K562 (cell line): ENCODE data around the gene SORCS2. TPM values are rescaled to one million over a fixed set of nuclear protein-coding genes. Genes with fewer than 3 reads are reported as not detected.

ENCODE experiments used
- ATAC-seq: fragments of 200-7000 bp; cut with Tn5 transposase; 3 replicates; pipeline ENCODE4 v1.9.1; 2020; ENCODE audit warnings: moderate library complexity
- BruUV-seq: library from RNA; stranded (reverse); fragments of 400-500 nt; replicated peaks from 2 replicates; lab custom pipeline; 2021; lab: Mats Ljungman, UMichigan
- CTCF ChIA-PET: fragments of 300-600 bp; formaldehyde crosslinking; extraction: SDS; loops from one replicate; lab custom pipeline; 2021; ENCODE audit warnings: low intra/inter-chr PET ratio; lab: Yijun Ruan, JAX
- POLR2A ChIA-PET: fragments of 300-600, 350-650 bp; sonication (Branson Sonifier 250); formaldehyde crosslinking; extraction: SDS; loops from one replicate; lab custom pipeline; 2021; ENCODE audit warnings: antibody characterized with exemption, inconsistent platforms; lab: Yijun Ruan, JAX
- DNase-seq, 4 experiments: peaks; one replicate each; pipeline versions ENCODE4 v3.0.0 to v3.0.0-alpha.2; 2011 to 2018; ENCODE audit warnings: low spot score in 3 of 4, mixed read lengths in 3 of 4; ENCODE audit errors: extremely low read depth in 1 of 4
- FAIRE-seq: peaks from 2 replicates; lab custom pipeline; 2011; peaks lifted over from hg19 to GRCh38; lab: Jason Lieb, UNC
- H2AFZ ChIP-seq: 2 replicates; pipeline ENCODE4 v1.6.0; 2011; ENCODE audit warnings: low read depth, low read length, control low read depth, inconsistent platforms
- H3K27ac ChIP-seq: fragments of 200-600 bp; 3 replicates; pipeline ENCODE4 v1.8.0; 2011; ENCODE audit warnings: low read depth, mild to moderate bottlenecking, control low read depth, inconsistent platforms, low read length, moderate library complexity, mixed read lengths; ENCODE audit errors: extremely low read depth
- H3K27me3 ChIP-seq, 2 experiments: fragments of 300-600 bp in 1 of 2; 2 replicates in 1 of 2; 3 replicates in 1 of 2; pipeline versions ENCODE4 v1.6.0 to v1.8.0; 2011; ENCODE audit warnings: inconsistent platforms in 2 of 2, low read length in 2 of 2, mild to moderate bottlenecking in 1 of 2, mixed read lengths in 1 of 2, moderate library complexity in 1 of 2; ENCODE audit not compliant: control insufficient read depth in 2 of 2, insufficient read depth in 2 of 2
- H3K36me3 ChIP-seq: fragments of 300-600 bp; 3 replicates; pipeline ENCODE4 v1.8.0; 2011; ENCODE audit warnings: mild to moderate bottlenecking, low read length, inconsistent platforms; ENCODE audit not compliant: control insufficient read depth, insufficient read depth
- H3K4me1 ChIP-seq, 2 experiments: fragments of 200-600 bp in 1 of 2; replicated peaks in 1 of 2; 2 replicates in 1 of 2; 3 replicates in 1 of 2; pipeline versions ENCODE4 v1.5.1 to v1.8.0; 2011; ENCODE audit warnings: inconsistent platforms in 2 of 2, low read length in 2 of 2, mild to moderate bottlenecking in 1 of 2, mixed read lengths in 1 of 2, moderate library complexity in 1 of 2; ENCODE audit not compliant: control insufficient read depth in 2 of 2, insufficient read depth in 2 of 2
- H3K4me2 ChIP-seq: 2 replicates; pipeline ENCODE4 v1.6.1; 2011; ENCODE audit warnings: low read length, control low read depth, inconsistent platforms, mixed read lengths; ENCODE audit not compliant: insufficient read depth
- H3K4me3 ChIP-seq: fragments of 200-600 bp; sonication (generic), shearing (Covaris generic); 2 replicates; pipeline ENCODE4 v1.5.1; 2016; ENCODE audit warnings: control low read depth, inconsistent platforms
- H3K79me2 ChIP-seq: fragments of 200-600 bp; 3 replicates; pipeline ENCODE4 v1.8.0; 2011; ENCODE audit warnings: low read length, inconsistent platforms; ENCODE audit not compliant: control insufficient read depth, insufficient read depth
- H3K9ac ChIP-seq, 2 experiments: 2 replicates each; pipeline versions ENCODE4 v1.6.0 to v1.6.1; 2011; ENCODE audit warnings: low read depth in 2 of 2, low read length in 2 of 2, control low read depth in 1 of 2, inconsistent platforms in 1 of 2, mild to moderate bottlenecking in 1 of 2, mixed read lengths in 1 of 2; ENCODE audit not compliant: insufficient read depth in 1 of 2
- H3K9me1 ChIP-seq: one replicate; pipeline ENCODE4 v1.6.0; 2011; ENCODE audit warnings: inconsistent platforms, mild to moderate bottlenecking, low read length, moderate library complexity; ENCODE audit not compliant: control insufficient read depth, insufficient read depth
- H3K9me3 ChIP-seq: replicated peaks from 2 replicates; pipeline ENCODE4 v1.5.1; 2011; ENCODE audit warnings: low read depth, low read length, inconsistent platforms; ENCODE audit not compliant: control insufficient read depth, insufficient read depth
- H4K20me1 ChIP-seq: replicated peaks from 2 replicates; pipeline ENCODE4 v1.6.1; 2011; ENCODE audit warnings: low read length, inconsistent platforms, mixed read lengths; ENCODE audit not compliant: control insufficient read depth, insufficient read depth
- E2F5 ChIP-seq: sonication (generic); formaldehyde crosslinking; IDR thresholded peaks from 2 replicates; pipeline ENCODE4 v1.8.0; 2022; ENCODE audit warnings: mild to moderate bottlenecking, missing genetic modification reagents
- EHMT2 ChIP-seq: fragments of 450-650 bp; IDR thresholded peaks from 2 replicates; pipeline ENCODE4 v1.6.1; 2018; ENCODE audit warnings: antibody characterized with exemption
- ELF4 ChIP-seq: fragments of 450-650 bp; formaldehyde crosslinking; IDR thresholded peaks from 2 replicates; pipeline ENCODE4 v1.4.0; 2022; ENCODE audit warnings: missing genetic modification characterization
- GTF3C2 ChIP-seq: IDR thresholded peaks from 3 replicates; pipeline ENCODE4 v1.6.1; 2011; ENCODE audit warnings: borderline replicate concordance, mild to moderate bottlenecking, moderate library complexity; ENCODE audit not compliant: insufficient read length; ENCODE audit errors: extremely low read depth
- KLF10 ChIP-seq: fragments of 250-450 bp; sonication (Bioruptor Pico); IDR thresholded peaks from 2 replicates; pipeline ENCODE4 v1.6.1; 2021; ENCODE audit warnings: matching md5 sums
- MTA2 ChIP-seq: fragments of 450-650 bp; IDR thresholded peaks from 2 replicates; pipeline ENCODE4 v1.6.1; 2016; ENCODE audit warnings: low read depth
- SREBF1 ChIP-seq: fragments of 150-350 bp; IDR thresholded peaks from 2 replicates; pipeline ENCODE4 v1.6.1; 2014; ENCODE audit warnings: antibody characterized with exemption, low read depth, low read length, borderline replicate concordance
- THAP7 ChIP-seq: fragments of 250-450 bp; sonication (Bioruptor Pico); IDR thresholded peaks from 2 replicates; pipeline ENCODE4 v1.5.0; 2021
- ZBTB12 ChIP-seq: fragments of 250-450 bp; sonication (Bioruptor Pico); IDR thresholded peaks from 2 replicates; pipeline ENCODE4 v1.4.0; 2020
- ZNF121 ChIP-seq: sonication (generic); formaldehyde crosslinking; conservative IDR thresholded peaks from 2 replicates; pipeline ENCODE4 v1.8.0; 2022; ENCODE audit warnings: missing genetic modification reagents
- ZNF324 ChIP-seq: fragments of 250-450 bp; sonication (Bioruptor Pico); IDR thresholded peaks from 2 replicates; pipeline ENCODE4 v1.4.0; 2020; ENCODE audit warnings: mild to moderate bottlenecking
- ZNF449 ChIP-seq: fragments of 250-450 bp; sonication (Bioruptor Pico); IDR thresholded peaks from 2 replicates; pipeline ENCODE4 v1.8.0; 2022; ENCODE audit warnings: moderate library complexity, mild to moderate bottlenecking, inconsistent platforms
- WGBS: fragments of 100-300 bp; shearing (Covaris generic); methylation state at CpG from one replicate; pipeline ENCODE4 v1.1.6; 2016; ENCODE audit warnings: low coverage, mixed read lengths; ENCODE audit not compliant: insufficient coverage; ENCODE audit errors: missing lambda C conversion rate; 5-methylcytosine and 5-hydroxymethylcytosine counted together
- in situ Hi-C: fragments of 300-500 bp; cut with MboI; formaldehyde crosslinking; loops from 4 replicates; pipeline ENCODE4 v1.15.0; 2018; ENCODE audit warnings: inconsistent platforms, mixed read lengths
- intact Hi-C: fragments of 100-400 bp; cut with micrococcal nuclease; formaldehyde crosslinking; loops from 2 replicates; pipeline ENCODE4 v1.14.2; 2022
- polyA plus RNA-seq, 8 experiments: library from polyadenylated mRNA; depleted of rRNA in 4 of 8; stranded (reverse) in 5 of 8; unstranded in 3 of 8; fragments of >200 nt; fragmentation: Nextera tagmentation in 2 of 8; fragmentation: Illumina TruSeq in 1 of 8; extraction: Ambion mirVana in 2 of 8; extraction: Trizol in 1 of 8; gene quantifications; 2 replicates each; pipeline versions ENCODE4 v1.2.1 to v1.2.3, GENCODE V29; 2011 to 2014; ENCODE audit warnings: inconsistent platforms in 1 of 8, missing spikeins in 1 of 8
- total RNA-seq, 7 experiments: library from RNA; depleted of rRNA in 6 of 7; stranded (reverse); fragments of >200 nt in 6 of 7; fragmentation: Illumina TruSeq in 2 of 7; extraction: Trizol in 2 of 7; gene quantifications; 2 replicates each; pipeline versions ENCODE4 v1.2.1 to v1.2.3, GENCODE V29; 2011 to 2021; ENCODE audit warnings: low replicate concordance in 1 of 7

Gene SORCS2
- total and polyA plus RNA-seq, 9 of the 15 experiments (the other 6 are each of a cell fraction or from before 2014, with no cell fraction given): not detected

- intact Hi-C loops (no loop called here), in situ Hi-C loops (no loop called here)
- FAIRE-seq: no peak
- no TSS peak for BruUV-seq
- H3K4me3 ChIP-seq: no peak overlapping the region
- DNase-seq: no peak
- H3K9ac ChIP-seq: no peak overlapping the region
- no peaks in the 10 kb centered on the region for H3K9me1 ChIP-seq
- no peak overlapping the region for H3K4me2 ChIP-seq
- ATAC-seq: no peak
- no peaks in the 10 kb centered on the region for H3K79me2 ChIP-seq
- ChIA-PET CTCF (no interaction called here), POLR2A (interaction anchor here (0.7 kb wide), 1 partner anchor 11 kb away, joined by 3 read pairs; no protein-coding TSS in a partner anchor)
- peaks cover 5 to 75% of the 10 kb centered on the region in 2 experiments; a peak in 3 of 5 replicates for H3K27me3 ChIP-seq
- no peak overlapping the region for H2AFZ ChIP-seq
- H3K27ac ChIP-seq: no peak overlapping the region
- peaks cover 12% of the 10 kb centered on the region for H4K20me1 ChIP-seq
- 2% methylated on average over 16 of the region's 22 CpGs for WGBS
- peaks cover 0 to 9% of the 10 kb centered on the region in 2 experiments; a peak in 1 of 5 replicates for H3K4me1 ChIP-seq
- H3K36me3 ChIP-seq: no peaks in the 10 kb centered on the region
- H3K9me3 ChIP-seq: no peaks in the 10 kb centered on the region
- TF ChIP-seq E2F5 (no peak), EHMT2 (no peak), SREBF1 (no peak), ZNF121 (CRISPR knock-in tag) (no peak), ZNF449 (no peak), THAP7 (no peak), MTA2 (no peak), ZBTB12 (CRISPR knock-in tag) (no peak), ZNF324 (CRISPR knock-in tag) (no peak), ELF4 (no peak), GTF3C2 (no peak), KLF10 (CRISPR knock-in tag) (no peak)
Observed at GRCh38 chr4:7330811-7331681, 138.7 kb downstream of the SORCS2 start.
